ENCODE data around the gene MYH4. TPM values are rescaled to one million over a fixed set of nuclear protein-coding genes. Genes with fewer than 3 reads are reported as not detected.

The MYH4 gene
- total and polyA plus RNA-seq, 9 of the 15 experiments (the other 6 are each of a cell fraction or from before 2014, with no cell fraction given), result not detected

DNA sequence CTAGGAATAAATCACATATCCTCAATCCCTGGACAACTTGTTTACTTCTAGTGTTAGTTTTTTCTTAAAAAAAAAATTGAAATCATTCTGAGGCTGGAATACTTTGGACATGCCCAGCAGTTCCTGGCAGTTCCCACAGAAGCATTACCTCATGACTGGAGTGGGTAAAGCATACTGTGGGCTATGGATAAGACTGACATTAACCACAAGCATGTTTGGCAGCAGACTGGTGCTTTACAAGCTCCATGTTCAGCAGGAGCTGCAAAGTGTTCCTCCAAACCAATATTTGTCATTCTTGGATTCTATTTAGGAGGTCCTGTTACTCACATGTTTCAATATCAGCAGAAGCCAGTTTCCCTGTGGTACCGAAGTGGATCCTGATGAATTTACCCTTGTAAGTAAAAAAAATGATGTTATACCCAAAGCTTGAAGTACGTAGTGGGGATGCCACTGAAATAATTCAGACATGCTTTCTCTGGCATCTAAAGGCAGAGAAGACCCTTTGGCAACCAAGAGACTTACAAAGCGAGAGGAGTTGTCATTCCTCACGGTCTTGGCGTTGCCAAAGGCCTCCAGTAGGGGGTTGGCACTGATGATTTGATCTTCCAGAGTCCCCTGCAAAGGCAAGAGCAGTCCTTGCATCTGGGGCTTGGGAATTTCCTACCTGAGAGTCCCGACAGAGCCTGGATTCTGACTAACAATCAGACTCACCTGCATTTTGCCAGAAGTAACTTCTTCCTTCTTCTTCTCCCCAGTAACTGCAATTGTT, 44.1 kb upstream of the MYH4 start:
- in situ Hi-C loops (cut with MboI), result no loop called here
- Histone ChIP-seq H3K79me2 (ENCODE audit: control insufficient read depth, insufficient read depth, low read length) (no peaks in the 10 kb centered on the region), H2AFZ (ENCODE audit: low read depth, low read length) (no peak overlapping the region), H4K20me1 (replicated peaks; ENCODE audit: control insufficient read depth, insufficient read depth, low read length) (no peaks in the 10 kb centered on the region), H3K27me3 (ENCODE audit: control insufficient read depth in 2 of 2, insufficient read depth in 2 of 2, low read length in 2 of 2) (no peaks in the 10 kb centered on the region), H3K4me3 (no peak overlapping the region), H3K9me1 (ENCODE audit: control insufficient read depth, insufficient read depth, low read length) (no peaks in the 10 kb centered on the region), H3K4me2 (ENCODE audit: insufficient read depth, low read length) (no peak overlapping the region), H3K9ac (ENCODE audit: insufficient read depth in 1 of 2, low read depth in 2 of 2, low read length in 2 of 2) (no peak overlapping the region), H3K27ac (ENCODE audit: extremely low read depth, low read depth, low read length) (no peak overlapping the region), H3K4me1 (replicated peaks in 1 of 2; ENCODE audit: control insufficient read depth in 2 of 2, insufficient read depth in 2 of 2, low read length in 2 of 2) (no peaks in the 10 kb centered on the region), H3K9me3 (replicated peaks; ENCODE audit: control insufficient read depth, insufficient read depth, low read depth, low read length) (no peaks in the 10 kb centered on the region), H3K36me3 (ENCODE audit: control insufficient read depth, insufficient read depth, low read length) (no peaks in the 10 kb centered on the region)
- ATAC-seq (no peak), FAIRE-seq (no peak), DNase-seq (ENCODE audit: extremely low read depth in 1 of 4, low spot score in 3 of 4) (no peak)
- no TSS peak for BruUV-seq (replicated peaks)
- ChIA-PET CTCF (ENCODE audit: low intra/inter-chr PET ratio) (no interaction called here), POLR2A (no interaction called here)
- intact Hi-C loops (cut with micrococcal nuclease), result no loop called here
- 0% methylated on average over 3 of the region's 6 CpGs for WGBS (ENCODE audit: insufficient coverage, low coverage, missing lambda C conversion rate)
- TF ChIP-seq CHD1 (IDR thresholded peaks at IDR 0.05; ENCODE audit: low read length), result no peak
- no peak for TF ChIP-seq BACH1 (tag; IDR thresholded peaks at IDR 0.05)

DNA sequence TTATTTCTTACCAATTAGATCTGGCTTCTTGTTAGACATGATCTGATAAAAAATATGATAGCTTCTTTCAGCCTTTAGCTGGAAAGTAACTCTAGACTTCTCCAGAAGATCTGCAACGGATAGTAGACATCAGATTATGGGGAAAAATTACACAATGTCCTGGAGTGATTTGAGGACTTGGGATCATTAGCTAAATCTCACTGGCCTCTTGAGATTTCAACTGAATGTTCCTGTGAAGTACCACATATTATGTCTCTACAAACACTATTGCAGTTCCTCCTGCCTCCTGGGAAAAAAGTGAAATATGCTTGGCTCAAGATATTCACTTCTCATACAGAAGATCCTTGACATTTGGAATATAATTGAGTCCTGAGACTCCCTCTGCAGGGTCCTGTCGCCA, 43.5 kb upstream of the MYH4 start:
- no peaks in the 10 kb centered on the region for H4K20me1 ChIP-seq (replicated peaks; ENCODE audit: control insufficient read depth, insufficient read depth, low read length)
- no peaks in the 10 kb centered on the region for H3K36me3 ChIP-seq (ENCODE audit: control insufficient read depth, insufficient read depth, low read length)
- no peaks in the 10 kb centered on the region for H3K4me1 ChIP-seq (replicated peaks in 1 of 2; ENCODE audit: control insufficient read depth in 2 of 2, insufficient read depth in 2 of 2, low read length in 2 of 2)
- WGBS (ENCODE audit: insufficient coverage, low coverage, missing lambda C conversion rate), result 0% methylated on average over 2 of the region's 2 CpGs
- H3K27ac ChIP-seq (ENCODE audit: extremely low read depth, low read depth, low read length), result no peak overlapping the region
- H3K27me3 ChIP-seq (ENCODE audit: control insufficient read depth in 2 of 2, insufficient read depth in 2 of 2, low read length in 2 of 2), result no peaks in the 10 kb centered on the region
- ChIA-PET CTCF (ENCODE audit: low intra/inter-chr PET ratio) (no interaction called here), POLR2A (no interaction called here)
- intact Hi-C loops (cut with micrococcal nuclease) (no loop called here), in situ Hi-C loops (cut with MboI) (no loop called here)
- no peak overlapping the region for H3K9ac ChIP-seq (ENCODE audit: insufficient read depth in 1 of 2, low read depth in 2 of 2, low read length in 2 of 2)
- H2AFZ ChIP-seq (ENCODE audit: low read depth, low read length), result no peak overlapping the region
- DNase-seq (ENCODE audit: extremely low read depth in 1 of 4, low spot score in 3 of 4), result no peak
- no peak overlapping the region for H3K4me3 ChIP-seq
- H3K9me3 ChIP-seq (replicated peaks; ENCODE audit: control insufficient read depth, insufficient read depth, low read depth, low read length), result no peaks in the 10 kb centered on the region
- no peak overlapping the region for H3K4me2 ChIP-seq (ENCODE audit: insufficient read depth, low read length)
- no peaks in the 10 kb centered on the region for H3K79me2 ChIP-seq (ENCODE audit: control insufficient read depth, insufficient read depth, low read length)
- ATAC-seq, result no peak
- no peak for FAIRE-seq
- no TSS peak for BruUV-seq (replicated peaks)
- H3K9me1 ChIP-seq (ENCODE audit: control insufficient read depth, insufficient read depth, low read length), result no peaks in the 10 kb centered on the region
- TF ChIP-seq PHF20 (IDR thresholded peaks at IDR 0.05; ENCODE audit: partially characterized antibody) (no peak), SMAD4 (CRISPR knock-in tag; conservative IDR thresholded peaks at IDR 0.05) (no peak), ZFPM2 (CRISPR knock-in tag; IDR thresholded peaks at IDR 0.05) (no peak), NR4A1 (CRISPR knock-in tag; IDR thresholded peaks at IDR 0.05) (no peak), NR4A1 (tag; IDR thresholded peaks at IDR 0.05) (no peak), SIRT6 (IDR thresholded peaks at IDR 0.05; ENCODE audit: low read depth, low read length) (no peak), CCAR2 (IDR thresholded peaks at IDR 0.05; ENCODE audit: low read depth, low read length) (no peak), RBM34 (IDR thresholded peaks at IDR 0.05; ENCODE audit: borderline replicate concordance, insufficient read depth, low read length) (no peak)
- TF ChIP-seq, protein P1, sequence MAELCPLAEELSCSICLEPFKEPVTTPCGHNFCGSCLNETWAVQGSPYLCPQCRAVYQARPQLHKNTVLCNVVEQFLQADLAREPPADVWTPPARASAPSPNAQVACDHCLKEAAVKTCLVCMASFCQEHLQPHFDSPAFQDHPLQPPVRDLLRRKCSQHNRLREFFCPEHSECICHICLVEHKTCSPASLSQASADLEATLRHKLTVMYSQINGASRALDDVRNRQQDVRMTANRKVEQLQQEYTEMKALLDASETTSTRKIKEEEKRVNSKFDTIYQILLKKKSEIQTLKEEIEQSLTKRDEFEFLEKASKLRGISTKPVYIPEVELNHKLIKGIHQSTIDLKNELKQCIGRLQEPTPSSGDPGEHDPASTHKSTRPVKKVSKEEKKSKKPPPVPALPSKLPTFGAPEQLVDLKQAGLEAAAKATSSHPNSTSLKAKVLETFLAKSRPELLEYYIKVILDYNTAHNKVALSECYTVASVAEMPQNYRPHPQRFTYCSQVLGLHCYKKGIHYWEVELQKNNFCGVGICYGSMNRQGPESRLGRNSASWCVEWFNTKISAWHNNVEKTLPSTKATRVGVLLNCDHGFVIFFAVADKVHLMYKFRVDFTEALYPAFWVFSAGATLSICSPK (IDR thresholded peaks at IDR 0.05; ENCODE audit: borderline replicate concordance), result no peak
- TF ChIP-seq, protein P2, sequence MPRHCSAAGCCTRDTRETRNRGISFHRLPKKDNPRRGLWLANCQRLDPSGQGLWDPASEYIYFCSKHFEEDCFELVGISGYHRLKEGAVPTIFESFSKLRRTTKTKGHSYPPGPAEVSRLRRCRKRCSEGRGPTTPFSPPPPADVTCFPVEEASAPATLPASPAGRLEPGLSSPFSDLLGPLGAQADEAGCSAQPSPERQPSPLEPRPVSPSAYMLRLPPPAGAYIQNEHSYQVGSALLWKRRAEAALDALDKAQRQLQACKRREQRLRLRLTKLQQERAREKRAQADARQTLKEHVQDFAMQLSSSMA (CRISPR knock-in tag; IDR thresholded peaks at IDR 0.05), result no peak
